HuH-7 (cell line): ENCODE results near the gene KANK4.

ENCODE experiments used
- DNase-seq: peaks from one replicate; pipeline ENCODE4 v3.0.0; 2011; ENCODE audit warnings: low spot score

KANK4 gene

GRCh38 chr1:62207187-62207586 lies 112.0 kb downstream of the KANK4 start:
- no peak for DNase-seq

- no peak for DNase-seq
Measured at GRCh38 chr1:62198781-62199125, 120.5 kb downstream of the KANK4 start.

DNA sequence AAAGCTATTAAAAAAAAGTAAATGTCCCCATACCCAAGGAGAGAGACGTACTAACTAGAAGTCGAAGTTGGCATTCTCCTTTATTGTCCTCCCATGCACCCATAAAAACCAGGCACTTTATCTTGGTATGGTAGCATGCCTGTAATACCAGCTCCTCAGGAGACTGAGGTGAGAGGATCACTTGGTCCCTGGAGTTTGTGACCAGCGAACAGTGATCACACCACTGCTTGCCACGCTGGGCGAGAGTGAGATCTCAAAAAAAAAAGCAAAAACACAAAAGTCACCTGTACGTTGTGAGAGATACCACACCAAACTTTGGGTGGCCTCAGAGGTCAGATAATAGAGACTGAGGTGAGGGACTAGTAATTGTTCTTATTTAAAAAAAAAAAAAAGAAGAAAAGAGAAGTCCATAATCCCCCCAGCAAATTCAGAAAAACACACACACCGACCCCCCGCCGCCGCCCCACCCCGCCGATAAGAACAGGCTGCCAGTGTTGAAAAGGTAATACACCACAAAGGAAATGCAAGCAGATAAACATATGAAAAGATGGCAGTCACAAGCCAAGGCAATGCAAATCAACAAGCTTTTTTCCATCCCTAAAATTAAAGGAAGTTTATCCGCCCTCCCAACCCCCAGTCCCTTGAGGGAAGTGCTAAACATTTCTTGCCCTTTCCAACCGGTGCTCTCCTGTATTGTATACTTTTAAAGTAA lies 121.0 kb downstream of the KANK4 start:
- no peak for DNase-seq

DNA sequence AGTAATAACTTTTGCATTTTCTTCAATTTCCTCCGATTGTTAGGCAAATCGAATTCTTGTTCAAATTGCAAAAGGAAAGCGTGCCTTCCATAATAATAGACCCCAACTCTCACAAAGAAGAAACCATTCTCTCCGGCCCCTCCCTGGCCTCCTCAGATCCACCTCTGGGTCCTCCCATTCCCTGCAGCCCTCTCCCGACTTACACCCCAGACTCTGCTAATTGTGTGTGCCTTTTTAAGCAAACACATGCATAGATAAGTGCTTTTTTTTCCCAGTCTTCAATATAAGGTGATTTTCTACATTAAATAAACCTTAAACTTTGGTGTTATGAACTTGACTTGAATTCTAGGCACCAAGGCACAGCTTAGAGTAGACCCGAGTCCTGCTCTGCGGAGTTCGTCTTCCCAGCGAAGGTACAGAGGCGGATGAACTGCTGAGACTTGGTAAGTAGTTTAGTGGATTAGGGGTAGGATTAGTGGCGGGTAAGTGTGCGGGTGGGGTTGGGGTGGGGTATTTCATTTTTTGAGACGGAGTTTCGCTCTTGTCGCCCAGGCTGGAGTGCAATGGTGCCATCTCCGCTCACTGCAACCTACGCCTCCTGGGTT lies 123.0 kb downstream of the KANK4 start:
- no peak for DNase-seq

DNA sequence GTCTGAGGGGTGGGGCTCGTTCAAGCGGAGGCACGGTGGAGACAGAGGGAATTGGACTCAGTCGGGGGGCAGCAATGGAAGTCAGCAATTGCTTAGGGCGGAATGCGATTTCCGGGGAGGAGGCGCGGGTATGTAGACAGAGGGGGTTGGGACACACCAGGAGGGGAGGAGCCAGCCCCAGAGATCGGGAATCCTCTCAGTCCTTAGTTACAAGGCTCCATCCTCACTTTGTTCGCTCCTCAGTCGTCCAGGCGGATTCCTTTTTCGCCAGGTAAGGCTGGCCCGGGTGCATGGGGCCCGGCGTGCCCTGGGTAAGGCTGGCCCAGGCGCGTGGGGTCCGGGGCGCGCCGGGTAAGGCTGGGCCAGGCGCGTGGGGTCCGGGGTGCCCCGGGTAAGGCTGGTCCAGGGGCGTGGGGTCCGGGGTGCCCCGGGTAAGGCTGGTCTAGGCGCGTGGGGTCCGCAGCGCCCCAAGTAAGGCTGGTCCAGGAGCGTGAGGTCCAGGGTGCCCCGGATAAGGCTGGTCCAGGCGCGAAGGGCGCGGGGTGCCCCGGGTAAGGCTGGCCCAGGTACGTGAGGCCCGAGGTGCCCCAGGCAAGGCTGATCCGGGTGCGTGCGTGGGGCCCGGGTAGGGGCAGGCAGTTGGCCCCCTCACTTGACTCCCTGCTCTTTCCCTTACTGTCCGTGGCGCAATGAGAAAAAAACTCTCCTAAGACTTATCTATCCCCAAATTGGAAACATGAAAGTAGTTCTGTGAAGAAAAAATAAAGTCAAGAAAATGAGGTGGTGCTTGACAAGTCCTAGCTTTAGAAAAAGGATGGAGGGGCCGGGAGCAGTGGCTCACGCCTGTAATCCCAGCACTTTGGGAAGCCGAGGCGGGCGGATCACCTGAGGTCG lies 124.3 kb downstream of the KANK4 start, which contains the start of gene L1TD1:
Gene L1TD1 (plus strand): TSS at position 199 of the 894 bp plus-strand sequence. CDS start 11,780 bp downstream, outside the sequence.
- DNase-seq, result no peak

DNA sequence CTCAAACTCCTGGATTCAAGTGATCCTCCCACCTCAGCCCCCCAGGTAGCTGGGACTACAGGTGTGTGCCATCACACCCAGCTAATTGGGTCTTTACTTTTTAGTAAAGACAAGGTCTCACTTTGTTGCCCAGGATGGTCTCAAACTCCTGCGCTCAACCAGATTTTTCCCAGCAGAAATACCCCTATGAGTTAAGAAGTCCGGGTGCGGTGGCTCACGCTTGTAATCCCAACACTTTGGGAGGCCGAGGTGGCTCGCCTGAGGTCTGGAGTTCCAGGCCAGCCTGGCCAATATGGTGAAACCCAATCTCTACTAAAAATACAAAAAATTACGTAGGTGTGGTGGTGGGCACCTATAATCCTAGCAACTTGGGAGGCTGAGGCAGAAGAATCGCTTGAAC lies 131.1 kb downstream of the KANK4 start:
- no peak for DNase-seq

- no peak for DNase-seq
Measured at GRCh38 chr1:62187548-62187947, 131.7 kb downstream of the KANK4 start.
